Measurements from ENCODE around the gene EHMT2. TPM values are rescaled to one million over a fixed set of nuclear protein-coding genes. Genes with fewer than 3 reads are reported as not detected.
"Not testable (repeated sequence)": the region's sequence is repeated elsewhere in the genome, so short reads cannot be mapped to it uniquely, and the experiment has no call there.

The EHMT2 gene
- polyA plus RNA-seq, 3 donors from 2014 or later = 18.8 to 52.1 (median 21.5) TPM

GRCh38 chr6:31864123-31864562 lies 33.4 kb downstream of the EHMT2 start:
- peaks cover 29 to 31% of the 10 kb centered on the region in 2 donors for H3K4me1 Mint-ChIP-seq
- peaks cover 12 to 21% (median 15%) of the 10 kb centered on the region in 3 donors for H3K27me3 Mint-ChIP-seq (ENCODE audit: low read depth in 3 of 3)
- peak overlapping the region; percentile 83 to 95 (median 94) for H3K4me3 Mint-ChIP-seq
- not testable (repeated sequence) for DNase-seq, H3K9me3 Mint-ChIP-seq, H3K36me3 Mint-ChIP-seq
- peak overlapping the region; percentile 86 to 97 (median 93) for H3K27ac Mint-ChIP-seq

- peak; percentile 99 for DNase-seq
- Mint-ChIP-seq H3K4me1 (peaks cover 29 to 31% of the 10 kb centered on the region in 2 donors), H3K36me3 (peaks cover 0 to 14% (median under 1%) of the 10 kb centered on the region in 3 donors), H3K9me3 (no peaks in the 10 kb centered on the region), H3K27me3 (ENCODE audit: low read depth in 3 of 3) (peaks cover 15 to 16% (median 15%) of the 10 kb centered on the region in 3 donors), H3K27ac (peak within 1 kb of the TSS; percentile 86 to 97 (median 93)), H3K4me3 (peak within 1 kb of the TSS; percentile 83 to 95 (median 94))
These were observed 34.9 kb downstream of the EHMT2 start, which contains the start of gene NEU1 for GRCh38 chr6:31862344-31863235. Gene NEU1, minus strand, starts transcription at chr6:31862821. Its CDS starts 45 bp downstream, at chr6:31862776.

- Mint-ChIP-seq H3K27me3 (ENCODE audit: low read depth in 3 of 3) (peaks cover 15 to 16% (median 15%) of the 10 kb centered on the region in 3 donors), H3K4me3 (peak overlapping the region; percentile 83 to 95 (median 94)), H3K4me1 (peaks cover 29 to 31% of the 10 kb centered on the region in 2 donors), H3K27ac (peak overlapping the region; percentile 86 to 97 (median 93)), H3K9me3 (no peaks in the 10 kb centered on the region), H3K36me3 (peaks cover 0 to 14% (median 7%) of the 10 kb centered on the region in 3 donors)
- no peak for DNase-seq
These were observed 35.6 kb downstream of the EHMT2 start for GRCh38 chr6:31861919-31862343.

GRCh38 chr6:31861150-31861549 lies 36.3 kb downstream of the EHMT2 start:
- no peak for DNase-seq
- H3K27me3 Mint-ChIP-seq (ENCODE audit: low read depth in 3 of 3) = peaks cover 15 to 16% (median 15%) of the 10 kb centered on the region in 3 donors
- H3K36me3 Mint-ChIP-seq = peaks cover 0 to 14% (median 7%) of the 10 kb centered on the region in 3 donors
- peak overlapping the region in 4 of 5 donors; percentile 83 to 95 (median 94) for H3K4me3 Mint-ChIP-seq
- peak overlapping the region in 3 of 6 donors; percentile 93 to 97 (median 93) for H3K27ac Mint-ChIP-seq
- H3K4me1 Mint-ChIP-seq = peaks cover 29 to 31% of the 10 kb centered on the region in 2 donors
- H3K9me3 Mint-ChIP-seq = no peaks in the 10 kb centered on the region

GRCh38 chr6:31860349-31860748 lies 37.1 kb downstream of the EHMT2 start:
- peak overlapping the region in 1 of 6 donors; percentile 69 for H3K27ac Mint-ChIP-seq
- no peak for DNase-seq

GRCh38 chr6:31859923-31860322 lies 37.6 kb downstream of the EHMT2 start:
- Mint-ChIP-seq H3K27ac (peak overlapping the region in 2 of 6 donors; percentile 61 to 69), H3K36me3 (peaks cover 0 to 14% (median 7%) of the 10 kb centered on the region in 3 donors), H3K4me3 (peak overlapping the region in 4 of 5 donors; percentile 24 to 61 (median 37)), H3K27me3 (ENCODE audit: low read depth in 3 of 3) (peaks cover 15 to 16% (median 15%) of the 10 kb centered on the region in 3 donors), H3K4me1 (peaks cover 29 to 31% of the 10 kb centered on the region in 2 donors), H3K9me3 (no peaks in the 10 kb centered on the region)
- no peak for DNase-seq

More at GRCh38 chr6:31860349-31860748, 37.1 kb downstream of the EHMT2 start:
- Mint-ChIP-seq H3K4me1 (peaks cover 29 to 31% of the 10 kb centered on the region in 2 donors), H3K27me3 (ENCODE audit: low read depth in 3 of 3) (peaks cover 15 to 16% (median 15%) of the 10 kb centered on the region in 3 donors), H3K36me3 (peaks cover 0 to 14% (median 7%) of the 10 kb centered on the region in 3 donors), H3K9me3 (no peaks in the 10 kb centered on the region), H3K4me3 (peak overlapping the region in 2 of 5 donors; percentile 24 to 36)

- no peaks in the 10 kb centered on the region for H3K9me3 Mint-ChIP-seq
- no peak overlapping the region for H3K27ac Mint-ChIP-seq
- H3K36me3 Mint-ChIP-seq = peaks cover 0 to 14% (median 7%) of the 10 kb centered on the region in 3 donors
- DNase-seq = no peak
- H3K4me3 Mint-ChIP-seq = no peak overlapping the region
- H3K27me3 Mint-ChIP-seq (ENCODE audit: low read depth in 3 of 3) = peaks cover 10 to 15% (median 15%) of the 10 kb centered on the region in 3 donors
- peaks cover 23 to 25% of the 10 kb centered on the region in 2 donors for H3K4me1 Mint-ChIP-seq
These were observed 38.8 kb downstream of the EHMT2 start for GRCh38 chr6:31858707-31859106.

GRCh38 chr6:31857774-31858173 lies 39.7 kb downstream of the EHMT2 start:
- Mint-ChIP-seq H3K4me1 (peaks cover 15 to 16% of the 10 kb centered on the region in 2 donors), H3K27me3 (ENCODE audit: low read depth in 3 of 3) (peaks cover 5 to 12% (median 7%) of the 10 kb centered on the region in 3 donors), H3K36me3 (peaks cover 0 to 14% (median 7%) of the 10 kb centered on the region in 3 donors), H3K27ac (peak overlapping the region in 1 of 6 donors; percentile 34)
- not testable (repeated sequence) for H3K9me3 Mint-ChIP-seq, H3K4me3 Mint-ChIP-seq, DNase-seq

GRCh38 chr6:31851980-31852718 lies 45.3 kb downstream of the EHMT2 start:
- H3K27me3 Mint-ChIP-seq (ENCODE audit: low read depth in 3 of 3); H3K4me3 Mint-ChIP-seq; H3K4me1 Mint-ChIP-seq; H3K27ac Mint-ChIP-seq; H3K9me3 Mint-ChIP-seq; H3K36me3 Mint-ChIP-seq; DNase-seq: not testable (repeated sequence)

- Mint-ChIP-seq H3K27ac (no peak overlapping the region), H3K9me3 (no peaks in the 10 kb centered on the region), H3K4me1 (no peaks in the 10 kb centered on the region), H3K27me3 (ENCODE audit: low read depth in 3 of 3) (no peaks in the 10 kb centered on the region), H3K4me3 (no peak overlapping the region), H3K36me3 (no peaks in the 10 kb centered on the region)
- no peak for DNase-seq
These were observed 46.0 kb downstream of the EHMT2 start for GRCh38 chr6:31851485-31851832.

GRCh38 chr6:31850765-31851484 lies 46.6 kb downstream of the EHMT2 start:
- H3K27ac Mint-ChIP-seq = no peak overlapping the region
- H3K9me3 Mint-ChIP-seq = no peaks in the 10 kb centered on the region
- no peak for DNase-seq
- H3K4me3 Mint-ChIP-seq = no peak overlapping the region
- no peaks in the 10 kb centered on the region for H3K4me1 Mint-ChIP-seq
- H3K36me3 Mint-ChIP-seq = no peaks in the 10 kb centered on the region
- H3K27me3 Mint-ChIP-seq (ENCODE audit: low read depth in 3 of 3) = no peaks in the 10 kb centered on the region

- Mint-ChIP-seq H3K4me3 (no peak overlapping the region), H3K4me1 (no peaks in the 10 kb centered on the region), H3K27ac (no peak overlapping the region), H3K9me3 (no peaks in the 10 kb centered on the region), H3K27me3 (ENCODE audit: low read depth in 3 of 3) (peaks cover 0 to under 1% (median 0%) of the 10 kb centered on the region in 3 donors), H3K36me3 (no peaks in the 10 kb centered on the region)
- DNase-seq = no peak
These were observed 50.1 kb downstream of the EHMT2 start for GRCh38 chr6:31847276-31847978.

All from immature natural killer cell (primary cell).